Measurements from ENCODE around the gene ENTPD6.

The ENTPD6 gene

DNA sequence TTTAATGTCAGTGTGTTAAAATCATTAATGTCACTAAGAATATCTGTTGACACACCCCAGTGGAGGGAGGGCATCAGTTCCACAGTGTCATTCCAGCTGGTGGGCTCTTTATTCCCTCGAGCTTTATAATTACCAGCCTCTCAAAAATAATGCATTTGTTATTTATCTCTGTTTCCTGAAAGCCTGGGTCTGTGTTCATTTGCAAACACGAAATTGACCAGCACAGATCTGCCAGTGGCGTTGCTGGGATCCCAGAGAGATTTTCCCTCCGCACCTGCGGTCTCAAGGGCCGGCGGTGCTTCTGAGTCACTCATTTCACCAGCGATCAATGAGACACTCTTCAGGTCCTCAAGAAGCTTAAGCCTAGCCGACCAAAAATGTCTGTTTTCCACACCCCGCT is 46.7 kb downstream of the ENTPD6 start:
- Histone ChIP-seq H3K56ac (ENCODE audit: low read length) (no peak overlapping the region), H2BK5ac (ENCODE audit: low read length) (no peak overlapping the region), H2BK120ac (ENCODE audit: low read depth, low read length) (no peak overlapping the region), H3K4me1 (ENCODE audit: control insufficient read depth, low read depth, low read length) (peaks cover 2% of the 10 kb centered on the region), H2AK5ac (ENCODE audit: low read length) (no peak overlapping the region), H3K4me2 (ENCODE audit: low read length) (no peak overlapping the region), H3K79me2 (ENCODE audit: control insufficient read depth, insufficient read depth, low read length) (no peaks in the 10 kb centered on the region), H3K4me3 (ENCODE audit: low read length) (no peak overlapping the region), H3K27me3 (ENCODE audit: insufficient read depth, low read length, poor library complexity) (no peaks in the 10 kb centered on the region), H2BK15ac (replicated peaks; ENCODE audit: low read depth) (no peak overlapping the region), H3K4ac (ENCODE audit: low read depth, low read length) (no peak overlapping the region), H4K5ac (ENCODE audit: low read length) (no peak overlapping the region), H3K18ac (ENCODE audit: low read length) (no peak overlapping the region), H3K79me1 (ENCODE audit: low read length) (no peaks in the 10 kb centered on the region), H4K8ac (ENCODE audit: low read depth, low read length) (no peak overlapping the region), H3K9ac (ENCODE audit: low read length) (no peak overlapping the region), H3K36me3 (ENCODE audit: control insufficient read depth, insufficient read depth, low read length) (no peaks in the 10 kb centered on the region), H3K27ac (ENCODE audit: low read depth, low read length) (no peak overlapping the region), H3K23ac (ENCODE audit: low read length) (no peak overlapping the region)
- DNase-seq: no peak
- WGBS (ENCODE audit: extremely low coverage, insufficient coverage, low lambda C conversion rate): no CpG with 5 or more reads among the region's 10 CpGs

DNA sequence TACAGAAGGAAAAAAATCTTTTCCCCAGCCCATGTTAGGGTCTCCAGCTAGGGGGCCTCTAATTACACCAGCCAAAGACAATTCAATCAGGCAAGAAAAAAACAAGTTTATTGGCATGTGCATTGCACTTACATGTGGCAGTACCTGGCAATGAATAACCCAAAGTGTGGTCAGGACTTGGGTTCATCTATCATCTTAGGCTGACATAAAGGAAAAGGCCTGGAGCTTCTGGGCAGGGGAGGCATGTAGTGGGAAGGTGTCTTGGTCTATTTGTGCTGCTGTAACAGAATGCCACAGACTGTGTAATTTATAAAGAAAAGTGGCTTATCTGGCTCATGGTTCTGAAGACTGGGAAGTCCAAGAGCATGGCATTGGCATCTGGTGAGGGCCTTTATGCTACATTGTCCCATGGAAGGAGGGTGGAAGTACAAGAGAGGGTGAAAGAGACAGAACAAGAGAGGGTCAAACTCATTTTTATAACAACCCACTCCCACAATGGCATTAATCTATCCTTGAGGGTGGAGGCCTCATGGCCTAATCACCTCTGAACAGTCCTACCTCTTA is 48.0 kb downstream of the ENTPD6 start:
- no peaks in the 10 kb centered on the region for H3K79me2 ChIP-seq (ENCODE audit: control insufficient read depth, insufficient read depth, low read length)
- no peak overlapping the region for H3K4me3 ChIP-seq (ENCODE audit: low read length)
- no peak overlapping the region for H3K27ac ChIP-seq (ENCODE audit: low read depth, low read length)
- H2BK5ac ChIP-seq (ENCODE audit: low read length): no peak overlapping the region
- no peaks in the 10 kb centered on the region for H3K27me3 ChIP-seq (ENCODE audit: insufficient read depth, low read length, poor library complexity)
- no peak overlapping the region for H3K4me2 ChIP-seq (ENCODE audit: low read length)
- H2AK5ac ChIP-seq (ENCODE audit: low read length): no peak overlapping the region
- no peak overlapping the region for H2BK15ac ChIP-seq (replicated peaks; ENCODE audit: low read depth)
- no peak overlapping the region for H3K4ac ChIP-seq (ENCODE audit: low read depth, low read length)
- H3K4me1 ChIP-seq (ENCODE audit: control insufficient read depth, low read depth, low read length): no peaks in the 10 kb centered on the region
- no peaks in the 10 kb centered on the region for H3K36me3 ChIP-seq (ENCODE audit: control insufficient read depth, insufficient read depth, low read length)
- no peak overlapping the region for H3K23ac ChIP-seq (ENCODE audit: low read length)
- H3K56ac ChIP-seq (ENCODE audit: low read length): no peak overlapping the region
- no peak overlapping the region for H2BK120ac ChIP-seq (ENCODE audit: low read depth, low read length)
- no peak for DNase-seq
- no peaks in the 10 kb centered on the region for H3K79me1 ChIP-seq (ENCODE audit: low read length)
- H3K9ac ChIP-seq (ENCODE audit: low read length): no peak overlapping the region
- no peak overlapping the region for H4K5ac ChIP-seq (ENCODE audit: low read length)
- H4K8ac ChIP-seq (ENCODE audit: low read depth, low read length): no peak overlapping the region
- H3K18ac ChIP-seq (ENCODE audit: low read length): no peak overlapping the region

DNA sequence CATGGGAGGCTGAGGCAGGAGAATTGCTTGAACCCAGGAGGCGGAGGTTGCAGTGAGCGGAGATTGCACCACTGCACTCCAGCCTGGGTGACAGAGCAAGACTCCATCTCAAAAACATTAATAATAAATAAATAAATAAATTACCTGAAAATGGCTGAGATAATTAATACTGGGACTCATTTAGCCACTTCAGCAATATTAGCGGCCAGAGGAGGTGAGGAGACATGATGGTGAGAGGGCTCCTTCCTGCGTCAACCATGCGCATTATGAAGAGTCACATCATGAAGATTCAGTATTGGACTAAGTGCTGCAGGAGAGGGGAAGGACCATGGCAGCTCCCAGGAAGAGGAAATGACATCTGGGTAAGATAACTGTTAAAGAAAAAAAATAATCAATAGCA is 49.5 kb downstream of the ENTPD6 start:
- H4K5ac ChIP-seq (ENCODE audit: low read length): no peak overlapping the region
- H4K8ac ChIP-seq (ENCODE audit: low read depth, low read length): no peak overlapping the region
- no peak overlapping the region for H2AK5ac ChIP-seq (ENCODE audit: low read length)
- peaks cover 4% of the 10 kb centered on the region for H3K79me2 ChIP-seq (ENCODE audit: control insufficient read depth, insufficient read depth, low read length)
- no peak overlapping the region for H2BK15ac ChIP-seq (replicated peaks; ENCODE audit: low read depth)
- no peak overlapping the region for H3K9ac ChIP-seq (ENCODE audit: low read length)
- DNase-seq: no peak
- no CpG with 5 or more reads among the region's 5 CpGs for WGBS (ENCODE audit: extremely low coverage, insufficient coverage, low lambda C conversion rate)
- no peak overlapping the region for H3K18ac ChIP-seq (ENCODE audit: low read length)
- no peak overlapping the region for H2BK120ac ChIP-seq (ENCODE audit: low read depth, low read length)
- no peak overlapping the region for H3K4me3 ChIP-seq (ENCODE audit: low read length)
- H3K79me1 ChIP-seq (ENCODE audit: low read length): peaks cover 2% of the 10 kb centered on the region
- no peak overlapping the region for H3K27ac ChIP-seq (ENCODE audit: low read depth, low read length)
- H3K4ac ChIP-seq (ENCODE audit: low read depth, low read length): no peak overlapping the region
- H3K23ac ChIP-seq (ENCODE audit: low read length): no peak overlapping the region
- no peaks in the 10 kb centered on the region for H3K36me3 ChIP-seq (ENCODE audit: control insufficient read depth, insufficient read depth, low read length)
- H2BK5ac ChIP-seq (ENCODE audit: low read length): no peak overlapping the region
- no peaks in the 10 kb centered on the region for H3K27me3 ChIP-seq (ENCODE audit: insufficient read depth, low read length, poor library complexity)
- peaks cover 2% of the 10 kb centered on the region for H3K4me1 ChIP-seq (ENCODE audit: control insufficient read depth, low read depth, low read length)
- no peak overlapping the region for H3K56ac ChIP-seq (ENCODE audit: low read length)
- no peak overlapping the region for H3K4me2 ChIP-seq (ENCODE audit: low read length)

GRCh38 chr20:25245461-25245860 is 49.9 kb downstream of the ENTPD6 start:
- Histone ChIP-seq H2BK120ac (ENCODE audit: low read depth, low read length) (no peak overlapping the region), H3K4me1 (ENCODE audit: control insufficient read depth, low read depth, low read length) (peaks cover 2% of the 10 kb centered on the region), H3K56ac (ENCODE audit: low read length) (no peak overlapping the region), H4K8ac (ENCODE audit: low read depth, low read length) (no peak overlapping the region), H2AK5ac (ENCODE audit: low read length) (no peak overlapping the region), H2BK5ac (ENCODE audit: low read length) (no peak overlapping the region), H3K18ac (ENCODE audit: low read length) (no peak overlapping the region), H4K5ac (ENCODE audit: low read length) (no peak overlapping the region), H3K4me3 (ENCODE audit: low read length) (no peak overlapping the region), H2BK15ac (replicated peaks; ENCODE audit: low read depth) (no peak overlapping the region), H3K27ac (ENCODE audit: low read depth, low read length) (no peak overlapping the region), H3K27me3 (ENCODE audit: insufficient read depth, low read length, poor library complexity) (no peaks in the 10 kb centered on the region), H3K23ac (ENCODE audit: low read length) (no peak overlapping the region), H3K36me3 (ENCODE audit: control insufficient read depth, insufficient read depth, low read length) (no peaks in the 10 kb centered on the region), H3K4ac (ENCODE audit: low read depth, low read length) (no peak overlapping the region), H3K79me1 (ENCODE audit: low read length) (peaks cover 6% of the 10 kb centered on the region), H3K9ac (ENCODE audit: low read length) (no peak overlapping the region), H3K4me2 (ENCODE audit: low read length) (no peak overlapping the region), H3K79me2 (ENCODE audit: control insufficient read depth, insufficient read depth, low read length) (peaks cover 9% of the 10 kb centered on the region)
- no CpG with 5 or more reads among the region's 1 CpG for WGBS (ENCODE audit: extremely low coverage, insufficient coverage, low lambda C conversion rate)
- no peak for DNase-seq

GRCh38 chr20:25246182-25246999 is 50.9 kb downstream of the ENTPD6 start:
- H3K27me3 ChIP-seq (ENCODE audit: insufficient read depth, low read length, poor library complexity): no peaks in the 10 kb centered on the region
- WGBS (ENCODE audit: extremely low coverage, insufficient coverage, low lambda C conversion rate): no CpG with 5 or more reads among the region's 9 CpGs
- H3K23ac ChIP-seq (ENCODE audit: low read length): no peak overlapping the region
- no peaks in the 10 kb centered on the region for H3K36me3 ChIP-seq (ENCODE audit: control insufficient read depth, insufficient read depth, low read length)
- peaks cover 2% of the 10 kb centered on the region for H3K4me1 ChIP-seq (ENCODE audit: control insufficient read depth, low read depth, low read length)
- H3K27ac ChIP-seq (ENCODE audit: low read depth, low read length): no peak overlapping the region
- H3K56ac ChIP-seq (ENCODE audit: low read length): no peak overlapping the region
- H4K8ac ChIP-seq (ENCODE audit: low read depth, low read length): no peak overlapping the region
- no peak overlapping the region for H3K4me2 ChIP-seq (ENCODE audit: low read length)
- H3K18ac ChIP-seq (ENCODE audit: low read length): no peak overlapping the region
- no peak overlapping the region for H3K9ac ChIP-seq (ENCODE audit: low read length)
- H3K4me3 ChIP-seq (ENCODE audit: low read length): no peak overlapping the region
- H2BK15ac ChIP-seq (replicated peaks; ENCODE audit: low read depth): no peak overlapping the region
- H4K5ac ChIP-seq (ENCODE audit: low read length): no peak overlapping the region
- DNase-seq: no peak
- no peak overlapping the region for H2AK5ac ChIP-seq (ENCODE audit: low read length)
- H2BK5ac ChIP-seq (ENCODE audit: low read length): no peak overlapping the region
- no peak overlapping the region for H2BK120ac ChIP-seq (ENCODE audit: low read depth, low read length)
- peaks cover 15% of the 10 kb centered on the region for H3K79me2 ChIP-seq (ENCODE audit: control insufficient read depth, insufficient read depth, low read length)
- H3K4ac ChIP-seq (ENCODE audit: low read depth, low read length): no peak overlapping the region
- peaks cover 10% of the 10 kb centered on the region for H3K79me1 ChIP-seq (ENCODE audit: low read length)
